Neural progenitor cell (in vitro differentiated cells): ENCODE results near the gene METTL25B. TPM values are rescaled to one million over a fixed set of nuclear protein-coding genes. Genes with fewer than 3 reads are reported as not detected.

Experiments
- DNase-seq: peaks from one replicate; pipeline ENCODE4 v3.0.0-alpha.2; 2016; ENCODE audit warnings: low spot score
- H2AFZ ChIP-seq: fragments of 200-600 bp; sonication (generic); replicated peaks from 2 replicates; pipeline ENCODE4 v1.6.1; 2016; ENCODE audit warnings: antibody characterized with exemption
- H3F3A ChIP-seq: fragments of 200-600 bp; sonication (generic); 2 replicates; pipeline ENCODE4 v1.6.1; 2016; ENCODE audit warnings: antibody characterized with exemption, low read depth
- H3K27ac ChIP-seq: fragments of 200-600 bp; sonication (generic); 2 replicates; pipeline ENCODE4 v1.5.1; 2016; ENCODE audit warnings: mild to moderate bottlenecking
- H3K27me3 ChIP-seq: fragments of 200-600 bp; sonication (generic); 2 replicates; pipeline ENCODE4 v1.6.1; 2016; ENCODE audit warnings: mild to moderate bottlenecking, moderate library complexity
- H3K36me3 ChIP-seq: fragments of 200-600 bp; sonication (generic); 2 replicates; pipeline ENCODE4 v1.5.1; 2016
- H3K4me1 ChIP-seq: fragments of 200-600 bp; sonication (generic); 2 replicates; pipeline ENCODE4 v1.6.1; 2016; ENCODE audit warnings: mixed run types
- H3K4me2 ChIP-seq: fragments of 200-600 bp; sonication (generic); 2 replicates; pipeline ENCODE4 v1.6.1; 2016
- H3K4me3 ChIP-seq: fragments of 200-600 bp; sonication (generic); 2 replicates; pipeline ENCODE4 v1.5.1; 2016
- H3K79me2 ChIP-seq: fragments of 200-600 bp; sonication (generic); 2 replicates; pipeline ENCODE4 v1.6.1; 2016; ENCODE audit warnings: low read depth
- H3K9ac ChIP-seq: fragments of 200-600 bp; sonication (generic); 2 replicates; pipeline ENCODE4 v1.6.1; 2016
- H3K9me3 ChIP-seq: fragments of 200-600 bp; sonication (generic); 2 replicates; pipeline ENCODE4 v1.5.1; 2016; ENCODE audit warnings: low read depth
- H4K20me1 ChIP-seq: fragments of 200-600 bp; sonication (generic); 2 replicates; pipeline ENCODE4 v1.6.1; 2016; ENCODE audit warnings: low read depth
- H3K27ac Mint-ChIP-seq: 3 replicates; pipeline ENCODE4 v1.8.0; 2021; ENCODE audit warnings: mixed read lengths
- H3K27me3 Mint-ChIP-seq: 2 replicates; pipeline ENCODE4 v1.8.0; 2022; ENCODE audit warnings: low read depth, mild to moderate bottlenecking, inconsistent platforms, moderate library complexity, mixed read lengths; ENCODE audit not compliant: insufficient read depth
- H3K36me3 Mint-ChIP-seq: 3 replicates; pipeline ENCODE4 v1.8.0; 2021; ENCODE audit warnings: mixed read lengths
- H3K4me1 Mint-ChIP-seq: 3 replicates; pipeline ENCODE4 v1.8.0; 2021; ENCODE audit warnings: mixed read lengths
- H3K4me3 Mint-ChIP-seq: 3 replicates; pipeline ENCODE4 v1.8.0; 2021; ENCODE audit warnings: mild to moderate bottlenecking, moderate library complexity, mixed read lengths
- H3K9me3 Mint-ChIP-seq: 3 replicates; pipeline ENCODE4 v1.8.0; 2020; ENCODE audit warnings: mixed read lengths
- CTCF ChIP-seq: fragments of 200-600 bp; sonication (generic); IDR thresholded peaks from 2 replicates; pipeline ENCODE4 v1.5.1; 2017; ENCODE audit warnings: antibody characterized with exemption, mild to moderate bottlenecking
- EZH2 ChIP-seq: fragments of 200-600 bp; sonication (generic); IDR thresholded peaks from 2 replicates; pipeline ENCODE4 v1.6.1; 2017; ENCODE audit warnings: antibody characterized with exemption, mild to moderate bottlenecking, moderate library complexity
- EZH2phosphoT487 ChIP-seq: fragments of 200-600 bp; sonication (generic); IDR thresholded peaks from 2 replicates; pipeline ENCODE4 v1.6.1; 2017; ENCODE audit warnings: antibody characterized with exemption
- total RNA-seq: library from RNA; depleted of rRNA; stranded (reverse); fragments of >200 nt; gene quantifications from 2 replicates; pipeline ENCODE4 v1.2.3, GENCODE V29; 2015; ENCODE audit warnings: low replicate concordance

METTL25B gene
- total RNA-seq, 1 donor from 2014 or later: 21.4 TPM

GRCh38 chr1:156703336-156703735, 24.9 kb upstream of the METTL25B start:
- TF ChIP-seq CTCF (no peak), EZH2phosphoT487 (no peak), EZH2 (no peak)
- Histone ChIP-seq H3K4me3 (peak overlapping the region; percentile 61), H3K27ac (no peak overlapping the region), H2AFZ (no peak overlapping the region), H3F3A (peaks cover 50% of the 10 kb centered on the region), H3K36me3 (no peaks in the 10 kb centered on the region), H3K4me1 (peaks cover 42% of the 10 kb centered on the region), H3K27me3 (peaks cover 16% of the 10 kb centered on the region), H3K9me3 (no peaks in the 10 kb centered on the region), H3K4me2 (peak overlapping the region; percentile 96), H3K9ac (no peak overlapping the region), H4K20me1 (peaks cover 39% of the 10 kb centered on the region), H3K79me2 (peaks cover 35% of the 10 kb centered on the region)
- Mint-ChIP-seq H3K4me1 (peaks cover 41% of the 10 kb centered on the region), H3K27me3 (peaks cover 10% of the 10 kb centered on the region), H3K9me3 (peaks cover 4% of the 10 kb centered on the region), H3K36me3 (peaks cover 15% of the 10 kb centered on the region), H3K4me3 (peak overlapping the region; percentile 87), H3K27ac (no peak overlapping the region)
- no peak for DNase-seq

GRCh38 chr1:156703741-156704140, 24.5 kb upstream of the METTL25B start:
- peak; percentile 84 for DNase-seq
- Histone ChIP-seq H3K9ac (no peak overlapping the region), H3K27ac (no peak overlapping the region)

DNA sequence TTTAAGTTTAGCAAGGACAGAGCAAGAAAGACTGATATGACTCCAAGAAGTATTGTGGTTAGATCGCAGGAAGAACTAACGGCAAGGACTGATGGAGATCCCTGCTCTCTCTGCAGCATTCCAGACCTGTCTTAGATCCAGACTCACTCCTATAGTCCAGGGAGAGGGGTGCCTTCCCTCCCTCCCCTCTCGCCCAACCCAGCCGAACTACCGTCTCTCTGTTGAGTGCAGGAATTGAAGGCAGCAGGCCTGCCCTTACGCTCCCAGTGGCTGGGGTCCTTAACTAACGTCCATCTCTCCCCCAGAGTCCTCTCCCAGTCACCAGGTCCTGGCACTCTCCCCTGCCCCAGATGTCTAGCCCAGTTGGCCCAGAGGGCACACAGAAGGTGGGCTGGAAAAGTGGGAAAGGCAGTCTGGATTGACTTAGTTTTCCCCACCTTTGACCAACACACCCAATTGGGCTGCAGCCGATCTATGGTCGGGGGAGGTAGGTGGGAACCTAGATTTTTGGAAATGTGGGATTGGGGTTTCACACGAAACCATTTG, 24.0 kb upstream of the METTL25B start:
- no peaks in the 10 kb centered on the region for H3K9me3 Mint-ChIP-seq
- peak overlapping the region; percentile 96 for H3K4me2 ChIP-seq

More at GRCh38 chr1:156703741-156704140, 24.5 kb upstream of the METTL25B start:
- Histone ChIP-seq H3K27me3 (peaks cover 16% of the 10 kb centered on the region), H3K4me1 (peaks cover 46% of the 10 kb centered on the region), H3F3A (peaks cover 54% of the 10 kb centered on the region), H3K79me2 (peaks cover 35% of the 10 kb centered on the region), H3K9me3 (no peaks in the 10 kb centered on the region), H2AFZ (no peak overlapping the region), H3K36me3 (no peaks in the 10 kb centered on the region), H3K4me3 (peak overlapping the region; percentile 61), H4K20me1 (peaks cover 39% of the 10 kb centered on the region), H3K4me2 (peak overlapping the region; percentile 96)
- Mint-ChIP-seq H3K27ac (peak overlapping the region; percentile 87), H3K27me3 (peaks cover 15% of the 10 kb centered on the region), H3K36me3 (peaks cover 12% of the 10 kb centered on the region), H3K4me3 (peak overlapping the region; percentile 87), H3K4me1 (peaks cover 45% of the 10 kb centered on the region), H3K9me3 (peaks cover 3% of the 10 kb centered on the region)
- TF ChIP-seq EZH2 (no peak), EZH2phosphoT487 (peak; percentile 46)

More for the DNA sequence above, 24.0 kb upstream of the METTL25B start:
- Histone ChIP-seq H4K20me1 (peaks cover 39% of the 10 kb centered on the region), H3K27ac (no peak overlapping the region), H3K9me3 (no peaks in the 10 kb centered on the region), H3K9ac (no peak overlapping the region), H3K27me3 (peaks cover 16% of the 10 kb centered on the region), H3F3A (peaks cover 59% of the 10 kb centered on the region), H3K4me1 (peaks cover 51% of the 10 kb centered on the region), H3K79me2 (peaks cover 35% of the 10 kb centered on the region), H2AFZ (no peak overlapping the region), H3K4me3 (peak overlapping the region; percentile 61), H3K36me3 (no peaks in the 10 kb centered on the region)
- TF ChIP-seq EZH2: no peak
- no peak for TF ChIP-seq EZH2phosphoT487
- TF ChIP-seq CTCF: no peak
- H3K4me3 Mint-ChIP-seq: peak overlapping the region; percentile 87
- H3K27me3 Mint-ChIP-seq: peaks cover 15% of the 10 kb centered on the region
- DNase-seq: peak; percentile 55
- H3K36me3 Mint-ChIP-seq: peaks cover 8% of the 10 kb centered on the region
- H3K4me1 Mint-ChIP-seq: peaks cover 50% of the 10 kb centered on the region
- peak overlapping the region; percentile 87 for H3K27ac Mint-ChIP-seq
